Measurements from ENCODE around the gene OR2T2.
"Not testable (repeated sequence)": the region's sequence is repeated elsewhere in the genome, so short reads cannot be mapped to it uniquely, and the experiment has no call there.

The OR2T2 gene

DNA sequence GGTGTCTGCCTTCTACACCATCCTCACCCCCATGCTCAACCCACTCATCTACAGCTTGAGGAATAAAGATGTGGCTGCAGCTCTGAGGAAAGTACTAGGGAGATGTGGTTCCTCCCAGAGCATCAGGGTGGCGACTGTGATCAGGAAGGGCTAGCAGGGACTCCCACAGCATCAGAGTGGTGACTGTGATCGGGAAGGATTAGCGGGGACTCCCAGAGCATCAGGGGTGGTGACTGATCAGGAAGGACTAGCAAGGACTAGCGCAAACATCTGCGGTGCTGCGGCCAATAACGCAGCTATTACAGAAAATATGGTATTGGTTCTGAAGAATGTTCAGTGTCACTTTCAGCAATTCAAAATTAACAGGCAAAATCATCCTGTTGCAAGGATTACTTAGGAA, 8.2 kb downstream of the OR2T2 start:
- DNase-seq, result not testable (repeated sequence)

DNA sequence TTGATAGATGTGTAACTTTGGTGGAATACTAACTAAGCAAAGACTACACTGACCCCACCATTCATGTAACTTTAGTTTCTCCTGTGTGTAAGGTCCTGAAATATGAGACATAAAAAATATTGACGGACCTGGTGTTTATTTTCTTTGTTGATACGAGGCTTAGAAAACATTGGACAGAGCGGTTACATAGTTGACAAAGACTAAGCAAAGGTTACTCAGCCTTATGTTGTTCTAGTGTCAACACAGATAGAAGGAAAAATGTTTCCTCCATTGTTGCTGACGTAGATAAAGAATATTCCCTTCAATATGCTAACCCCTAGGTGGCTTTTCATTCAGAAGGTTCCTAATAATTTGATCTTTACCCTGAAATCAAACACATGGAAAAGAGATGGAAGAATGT, 9.6 kb downstream of the OR2T2 start:
- not testable (repeated sequence) for DNase-seq

DNA sequence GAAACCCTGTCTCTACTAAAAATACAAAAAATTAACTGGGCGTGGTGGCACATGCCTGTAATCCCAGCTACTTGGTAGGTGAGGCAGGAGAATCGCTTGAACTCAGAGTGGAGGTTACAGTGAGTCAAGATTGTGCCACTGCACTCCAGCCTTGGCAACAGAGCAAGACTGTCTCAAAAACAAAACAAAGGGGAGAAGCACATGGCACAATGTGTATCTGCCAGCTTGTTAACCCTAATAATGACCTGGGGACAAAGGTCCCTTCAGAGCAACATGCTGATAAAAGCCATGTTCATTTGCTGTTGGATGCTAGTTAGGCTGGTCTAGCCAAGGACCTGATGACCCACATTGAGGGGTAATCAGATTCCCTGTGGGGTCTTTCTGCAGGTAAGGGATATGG, 11.2 kb downstream of the OR2T2 start:
- not testable (repeated sequence) for DNase-seq

DNA sequence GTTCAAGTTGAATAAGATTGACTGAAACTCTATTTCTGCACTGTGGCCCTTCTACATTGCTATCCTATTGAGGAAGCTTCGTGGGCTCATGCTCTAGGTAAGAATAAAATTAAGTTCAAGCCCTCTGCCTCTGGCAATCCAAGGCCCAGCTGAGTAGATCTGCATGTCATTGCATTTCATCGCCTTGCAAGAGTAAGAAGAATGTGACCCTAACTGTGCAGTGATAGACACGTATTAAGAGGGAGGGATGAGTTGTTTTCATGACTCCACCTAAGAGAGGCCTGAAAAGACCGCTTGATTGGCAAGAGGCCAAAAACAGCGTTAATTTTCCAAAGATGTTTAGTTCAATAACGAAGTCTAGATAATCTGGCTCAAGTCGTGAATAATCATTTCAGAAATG, 13.7 kb downstream of the OR2T2 start:
- DNase-seq, result not testable (repeated sequence)

DNA sequence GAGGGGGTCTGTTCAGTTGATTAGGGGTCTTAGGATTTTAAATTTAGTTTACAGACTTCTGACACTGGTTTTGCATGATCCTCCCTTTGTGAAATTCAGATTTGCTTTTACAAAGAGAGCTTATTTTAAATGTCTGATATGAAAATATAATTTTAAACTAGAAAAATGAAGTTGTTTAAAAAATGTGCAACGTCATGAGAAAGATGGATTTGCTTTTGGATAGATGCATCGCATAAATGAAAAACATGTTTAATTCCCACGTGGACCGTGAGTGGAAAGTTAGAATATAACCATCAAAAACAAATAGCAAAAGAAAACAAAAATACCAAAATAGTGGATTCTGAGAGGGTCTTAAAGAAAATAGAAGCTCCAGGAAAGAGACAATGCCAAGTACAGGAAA, 25.7 kb downstream of the OR2T2 start:
- no peak for DNase-seq

DNA sequence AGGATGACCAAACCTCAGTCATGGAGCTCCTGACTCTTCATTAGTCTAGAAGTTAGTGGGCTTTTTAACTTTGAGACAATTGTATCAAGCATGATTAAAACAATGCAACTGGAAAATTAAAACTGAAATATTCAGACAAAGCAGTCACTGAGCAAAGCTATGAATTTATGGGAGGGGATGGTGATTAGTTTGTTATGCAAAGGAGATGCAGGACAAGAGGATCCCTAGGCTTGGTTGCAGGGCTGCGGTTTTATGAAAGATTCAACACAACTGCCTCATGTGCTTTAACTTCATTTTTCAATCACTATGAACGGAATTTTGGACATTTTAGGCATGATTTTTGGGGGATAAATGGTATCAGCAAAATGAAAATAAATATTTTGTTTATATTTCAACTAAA, 26.7 kb downstream of the OR2T2 start:
- DNase-seq, result not testable (repeated sequence)

DNA sequence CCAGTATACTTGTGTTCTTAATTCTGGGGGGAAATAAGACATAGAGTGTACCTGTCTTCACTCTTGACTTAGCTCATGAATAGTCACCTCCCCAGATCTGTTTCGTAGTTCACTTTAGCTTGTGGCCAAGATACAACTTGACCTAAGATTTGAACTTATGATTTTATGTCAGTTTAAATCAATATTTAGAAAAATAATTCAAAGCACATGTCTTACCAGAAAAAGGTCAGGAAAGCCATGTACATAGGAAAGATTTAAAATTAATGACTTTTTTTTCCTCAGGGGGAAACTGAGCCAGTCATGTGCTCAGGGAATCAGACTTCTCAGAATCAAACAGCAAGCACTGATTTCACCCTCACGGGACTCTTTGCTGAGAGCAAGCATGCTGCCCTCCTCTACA, 27.6 kb downstream of the OR2T2 start, which contains the start of gene OR2T3:
Gene OR2T3 (plus strand): TSS at position 301 of the 400 bp plus-strand sequence. CDS start 0 bp downstream, at position 301.
- DNase-seq, result not testable (repeated sequence)

DNA sequence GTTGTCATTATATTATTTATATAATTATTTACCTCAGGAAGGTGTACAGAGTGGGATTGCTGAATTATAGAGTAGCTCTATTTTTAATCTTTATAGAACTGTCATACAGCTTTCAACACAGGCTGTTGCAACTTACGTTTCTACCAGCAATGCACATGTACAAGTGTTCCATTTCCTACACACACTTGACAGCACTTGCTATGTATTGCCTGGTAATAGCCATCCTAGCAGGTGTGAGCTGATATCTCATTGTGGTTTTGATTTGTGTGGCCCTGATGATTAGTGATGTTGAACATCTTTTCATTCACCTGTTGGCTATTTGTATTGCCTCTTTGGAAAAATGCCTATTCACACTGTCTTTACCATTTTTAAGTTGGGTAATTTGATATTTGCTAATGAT, 30.2 kb downstream of the OR2T2 start:
- not testable (repeated sequence) for DNase-seq

DNA sequence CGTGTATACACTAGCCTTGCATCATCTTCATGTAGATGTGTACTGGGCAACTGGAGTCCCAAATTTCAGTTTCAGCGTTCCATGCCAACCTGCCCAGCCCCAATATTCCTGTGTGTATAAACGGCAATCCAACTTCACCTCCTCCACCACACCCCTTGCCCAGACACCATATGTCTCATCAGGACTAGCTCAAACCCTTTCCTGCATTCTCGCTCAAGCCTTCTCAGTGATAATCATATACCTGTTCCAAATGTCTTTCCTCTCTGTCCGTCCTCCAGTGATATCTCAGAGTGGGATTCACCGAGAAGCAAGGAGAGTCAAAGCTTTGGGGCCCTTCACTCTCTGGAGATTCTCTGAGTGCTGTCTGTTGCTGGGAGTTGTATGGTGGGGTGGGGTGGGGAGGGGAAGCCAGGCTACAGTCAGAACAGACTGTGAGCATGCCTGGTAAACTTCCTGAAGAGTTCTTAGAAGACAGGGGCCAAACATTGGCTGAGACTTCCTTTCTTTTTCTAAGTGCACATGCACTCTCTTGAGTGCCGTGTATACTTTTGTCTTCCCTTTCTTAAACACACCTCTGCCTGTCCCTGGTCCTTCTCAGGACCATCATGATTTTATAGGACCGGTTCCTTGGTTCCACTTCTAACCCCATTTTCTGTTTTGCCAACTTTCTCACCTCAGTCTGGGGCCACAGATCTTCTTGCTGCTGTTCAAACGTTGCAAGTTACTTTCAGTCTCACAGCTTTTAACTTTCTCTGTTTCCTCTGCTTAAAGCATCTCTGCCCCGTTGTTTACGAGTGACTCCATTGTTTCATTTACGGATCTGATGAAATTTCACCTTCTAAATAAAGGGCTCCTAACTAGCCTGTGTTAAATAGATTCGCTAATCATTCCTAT, 36.5 kb downstream of the OR2T2 start:
- peak; percentile 9 for DNase-seq

DNA sequence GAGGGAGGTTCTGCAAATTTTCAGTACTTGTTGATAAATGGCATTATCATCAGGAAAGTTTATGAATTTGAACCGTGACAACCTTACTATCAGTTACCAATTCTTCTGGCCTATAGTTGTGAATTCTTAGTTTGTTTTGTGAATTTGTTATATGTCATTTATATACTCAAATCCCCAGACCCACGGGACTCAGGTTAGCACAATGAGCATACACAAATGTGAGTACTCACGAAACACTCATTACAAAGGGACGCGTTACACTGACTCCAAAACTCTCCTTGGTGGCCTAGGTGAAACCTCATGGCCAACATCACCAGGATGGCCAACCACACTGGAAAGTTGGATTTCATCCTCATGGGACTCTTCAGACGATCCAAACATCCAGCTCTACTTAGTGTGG, 42.9 kb downstream of the OR2T2 start, which contains the start of gene OR2T5:
Gene OR2T5 (plus strand): TSS at position 301 of the 400 bp plus-strand sequence. CDS start 0 bp downstream, at position 301.
- not testable (repeated sequence) for DNase-seq

DNA sequence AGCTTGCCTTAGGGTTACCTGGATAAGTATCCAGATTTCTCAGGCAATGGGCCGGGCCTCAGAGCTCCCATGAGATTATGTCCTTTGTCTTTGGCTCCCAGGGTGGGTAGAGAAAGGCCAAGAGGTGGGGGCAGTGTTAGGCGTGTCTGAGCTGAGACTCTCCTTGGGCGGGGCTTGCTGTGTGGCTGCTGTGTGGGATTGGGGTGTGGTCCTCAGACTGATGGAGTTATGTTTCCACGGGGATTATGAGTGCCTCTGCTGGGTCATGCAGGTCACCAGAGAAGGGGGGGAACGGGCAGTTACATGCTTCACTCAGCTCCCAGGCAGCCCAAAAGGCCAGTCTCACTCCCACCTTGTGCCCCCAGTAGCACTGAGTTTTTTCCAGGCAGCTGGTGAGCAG, 51.2 kb downstream of the OR2T2 start:
- not testable (repeated sequence) for DNase-seq

DNA sequence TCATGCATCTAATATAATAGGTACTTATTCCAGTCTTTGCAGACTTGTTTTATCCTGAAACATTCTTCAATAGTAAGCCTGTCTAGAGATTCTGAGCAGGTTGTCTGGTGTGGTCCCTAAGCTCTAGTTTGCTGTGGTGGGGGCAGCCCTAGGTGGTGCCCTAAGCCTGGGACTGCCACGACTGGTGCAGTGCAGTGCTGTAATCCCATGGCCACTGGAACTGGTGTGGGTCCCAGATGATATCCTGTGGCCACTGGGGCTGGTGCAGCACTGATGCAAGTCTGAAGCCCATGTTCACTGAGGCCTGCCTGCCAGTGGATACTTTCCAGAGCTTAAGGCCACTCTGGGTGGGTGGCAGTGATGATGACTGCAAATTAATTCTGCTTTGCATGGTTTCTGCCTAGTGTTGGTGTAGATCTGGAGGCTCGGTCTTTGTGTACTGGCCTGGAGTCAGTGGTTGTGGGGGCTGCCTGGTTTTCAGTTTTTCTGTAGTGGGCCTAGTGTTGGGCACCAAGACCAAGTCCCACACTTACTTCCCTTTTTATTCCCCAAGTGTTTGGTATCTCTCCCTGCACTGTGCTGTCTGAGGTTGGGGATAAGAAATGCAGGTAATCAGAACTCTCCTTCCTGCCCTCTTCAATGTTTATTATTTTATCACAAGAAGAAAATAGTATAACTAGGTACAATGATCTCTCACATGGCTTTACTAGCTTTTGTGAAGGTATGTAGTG, 55.0 kb downstream of the OR2T2 start:
- not testable (repeated sequence) for DNase-seq
